ENCODE results near the gene ZNF580.

ZNF580 gene

GRCh38 chr19:55643003-55643886 lies 2.4 kb downstream of the ZNF580 start, which contains the start of gene ZNF581:
TSS of gene ZNF581 (plus strand) at chr19:55643649. CDS start at chr19:55644572, 923 bp downstream.
- peak within 1 kb of the TSS; percentile 73 to 99 (median 93) for H3K27ac ChIP-seq
- H3K4me3 ChIP-seq = peak within 1 kb of the TSS; percentile 67 to 95 (median 85)

DNA sequence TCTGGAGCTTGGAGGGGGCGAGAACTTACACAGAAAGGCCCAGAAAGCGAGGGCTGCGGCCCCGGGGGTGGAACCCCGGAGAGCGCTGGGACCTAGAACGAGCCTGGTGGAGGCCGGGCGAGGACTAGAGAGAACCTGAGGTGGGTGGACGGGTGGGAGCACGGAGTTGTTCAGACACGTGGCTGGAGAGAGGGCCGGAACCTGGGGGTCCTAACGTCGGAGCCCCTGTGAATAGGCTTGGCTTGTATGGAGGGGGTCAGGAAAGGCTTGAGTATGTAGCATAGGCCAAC lies 3.0 kb downstream of the ZNF580 start:
- peak overlapping the region; percentile 67 to 95 (median 85) for H3K4me3 ChIP-seq
- peak overlapping the region; percentile 73 to 99 (median 93) for H3K27ac ChIP-seq

GRCh38 chr19:55644191-55644833 lies 3.5 kb downstream of the ZNF580 start:
- H3K27ac ChIP-seq = peak overlapping the region; percentile 73 to 99 (median 93)

DNA sequence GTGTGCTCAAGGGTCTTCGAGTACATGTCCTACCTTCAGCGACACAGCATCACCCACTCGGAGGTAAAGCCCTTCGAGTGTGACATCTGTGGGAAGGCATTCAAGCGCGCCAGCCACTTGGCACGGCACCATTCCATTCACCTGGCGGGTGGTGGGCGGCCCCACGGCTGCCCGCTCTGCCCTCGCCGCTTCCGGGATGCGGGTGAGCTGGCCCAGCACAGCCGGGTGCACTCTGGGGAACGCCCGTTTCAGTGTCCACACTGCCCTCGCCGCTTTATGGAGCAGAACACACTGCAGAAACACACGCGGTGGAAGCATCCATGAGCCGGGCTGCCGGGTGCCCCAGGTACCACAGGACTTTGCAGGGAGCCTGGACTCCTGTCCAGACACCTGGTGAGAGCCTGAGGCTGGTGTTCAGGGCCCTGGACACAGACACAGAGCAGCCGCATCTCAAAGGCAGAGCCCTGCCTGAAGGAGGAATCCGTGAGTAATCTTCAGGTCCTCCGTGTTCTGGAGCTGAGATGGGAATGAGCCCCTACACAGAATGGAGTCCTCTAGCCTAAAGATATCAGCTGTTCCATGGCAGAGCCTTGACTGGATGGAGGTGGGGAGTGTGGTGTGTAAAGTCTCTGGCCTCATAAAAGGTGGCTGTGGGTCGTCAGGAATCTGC lies 4.2 kb downstream of the ZNF580 start:
- H3K4me3 ChIP-seq = peak overlapping the region in 2 of 7 experiments; percentile 67 to 87
- peak overlapping the region in 4 of 21 experiments; percentile 93 to 99 (median 96) for H3K27ac ChIP-seq

More at GRCh38 chr19:55644191-55644833, 3.5 kb downstream of the ZNF580 start:
- H3K4me3 ChIP-seq = peak overlapping the region; percentile 67 to 95 (median 85)

GRCh38 chr19:55645512-55645881 lies 4.7 kb downstream of the ZNF580 start:
- no peak overlapping the region for H3K4me3 ChIP-seq

GRCh38 chr19:55646889-55647731 lies 6.3 kb downstream of the ZNF580 start:
- peak overlapping the region; percentile 55 to 87 (median 70) for H3K4me3 ChIP-seq
- H3K27ac ChIP-seq = peak overlapping the region in 19 of 21 experiments; percentile 75 to 91 (median 88)

More at GRCh38 chr19:55645512-55645881, 4.7 kb downstream of the ZNF580 start:
- no peak overlapping the region for H3K27ac ChIP-seq

- Histone ChIP-seq H3K4me3 (peak within 1 kb of the TSS; percentile 55 to 87 (median 70)), H3K27ac (peak within 1 kb of the TSS; percentile 43 to 91 (median 87))
Observed at GRCh38 chr19:55647732-55648584, 7.2 kb downstream of the ZNF580 start, which contains the start of gene CCDC106. TSS of gene CCDC106 (plus strand) at chr19:55648212. CDS start at chr19:55649047, 835 bp downstream.

DNA sequence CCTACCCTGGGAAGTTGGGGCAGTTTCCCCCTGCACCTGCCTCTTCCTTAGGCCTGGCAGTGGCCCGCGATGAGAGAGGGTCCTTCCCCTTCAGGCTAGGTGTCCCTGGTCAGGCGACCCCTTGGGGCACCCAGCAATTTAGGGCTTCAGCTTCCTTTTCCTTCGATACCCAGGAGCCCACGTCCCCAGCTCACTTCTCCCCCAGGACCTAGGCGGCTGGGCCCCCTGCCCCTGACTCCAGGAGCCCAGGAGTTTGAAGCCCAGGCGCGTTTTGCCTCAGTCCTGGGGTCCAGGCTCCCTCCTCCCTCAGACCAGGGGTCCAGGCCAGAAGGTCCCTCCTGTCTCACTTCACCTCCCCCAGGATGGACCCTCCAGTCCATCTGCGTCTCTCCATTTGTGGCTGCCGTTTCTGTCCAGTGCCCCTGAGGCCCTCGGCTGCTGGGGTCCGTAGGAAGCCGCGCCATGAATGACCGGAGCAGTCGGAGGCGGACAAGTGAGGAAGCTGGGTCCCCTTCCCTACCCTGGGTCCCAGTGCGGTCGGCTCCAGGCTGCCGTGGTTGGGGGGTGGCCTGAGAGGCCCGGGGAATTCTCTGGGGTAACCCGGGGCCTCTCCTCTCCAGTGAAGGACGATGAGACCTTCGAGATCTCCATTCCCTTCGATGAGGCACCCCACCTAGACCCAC lies 7.9 kb downstream of the ZNF580 start:
- peak overlapping the region; percentile 43 to 91 (median 87) for H3K27ac ChIP-seq

GRCh38 chr19:55649268-55650125 lies 8.7 kb downstream of the ZNF580 start:
- Histone ChIP-seq H3K27ac (peak overlapping the region in 12 of 21 experiments; percentile 76 to 91 (median 88)), H3K4me3 (peak overlapping the region in 2 of 7 experiments; percentile 66 to 81)

More for the DNA sequence above, 7.9 kb downstream of the ZNF580 start:
- peak overlapping the region; percentile 55 to 87 (median 70) for H3K4me3 ChIP-seq

- Histone ChIP-seq H3K4me3 (no peak overlapping the region), H3K27ac (no peak overlapping the region)
Observed at GRCh38 chr19:55650126-55650557, 9.3 kb downstream of the ZNF580 start.

DNA sequence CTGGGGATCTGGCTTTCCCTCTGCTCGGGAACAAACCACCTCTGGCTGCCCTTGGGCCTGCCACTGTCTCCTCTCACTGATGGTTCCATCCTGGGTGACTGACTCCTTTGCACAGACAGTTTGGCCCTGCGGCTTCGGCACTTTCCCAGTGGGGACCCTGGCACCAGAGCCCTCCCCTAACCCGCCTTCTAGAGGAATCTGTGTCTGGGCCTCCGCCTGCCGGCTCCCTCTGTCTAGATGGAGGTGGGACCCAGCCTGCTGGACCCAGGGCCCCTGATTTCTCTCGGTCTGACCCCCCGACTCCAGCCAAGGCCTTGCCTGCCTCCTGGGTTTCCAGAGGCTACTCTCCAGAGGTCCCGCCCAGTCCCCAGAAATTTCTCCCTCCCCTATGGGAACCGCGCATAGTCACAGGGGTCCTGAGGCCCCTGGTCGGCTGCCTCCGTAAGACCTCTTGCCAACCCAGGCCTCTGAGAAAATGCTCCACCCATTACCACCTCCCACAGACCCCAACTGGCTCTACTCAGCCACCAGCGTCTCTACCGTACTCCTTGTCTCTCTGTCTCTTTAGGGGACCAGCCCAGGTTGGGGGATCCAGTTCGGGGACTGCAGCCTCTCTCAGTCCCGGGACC lies 9.9 kb downstream of the ZNF580 start:
- H3K4me3 ChIP-seq = no peak overlapping the region
- no peak overlapping the region for H3K27ac ChIP-seq

DNA sequence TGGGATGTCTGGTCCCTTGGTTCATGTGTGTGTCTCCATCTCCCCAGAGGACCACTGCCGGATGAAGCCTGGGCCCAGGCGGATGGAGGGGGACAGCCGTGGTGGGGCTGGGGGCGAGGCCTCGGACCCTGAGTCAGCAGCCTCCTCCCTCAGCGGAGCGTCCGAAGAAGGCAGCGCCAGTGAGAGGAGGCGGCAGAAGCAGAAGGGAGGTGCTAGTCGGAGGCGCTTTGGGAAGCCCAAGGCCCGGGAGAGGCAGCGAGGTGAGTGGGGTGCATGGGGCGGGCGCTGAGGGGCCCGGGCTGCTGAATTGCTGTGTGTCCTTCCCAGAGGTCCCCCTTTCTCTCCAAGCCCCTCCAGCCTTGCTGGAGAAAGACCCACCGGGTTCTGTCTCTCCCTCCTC lies 10.4 kb downstream of the ZNF580 start:
- Histone ChIP-seq H3K4me3 (no peak overlapping the region), H3K27ac (no peak overlapping the region)

- peak overlapping the region in 2 of 21 experiments; percentile 97 to 100 for H3K27ac ChIP-seq
- peak overlapping the region in 1 of 7 experiments; percentile 93 for H3K4me3 ChIP-seq
Observed at GRCh38 chr19:55652311-55653128, 11.7 kb downstream of the ZNF580 start.

DNA sequence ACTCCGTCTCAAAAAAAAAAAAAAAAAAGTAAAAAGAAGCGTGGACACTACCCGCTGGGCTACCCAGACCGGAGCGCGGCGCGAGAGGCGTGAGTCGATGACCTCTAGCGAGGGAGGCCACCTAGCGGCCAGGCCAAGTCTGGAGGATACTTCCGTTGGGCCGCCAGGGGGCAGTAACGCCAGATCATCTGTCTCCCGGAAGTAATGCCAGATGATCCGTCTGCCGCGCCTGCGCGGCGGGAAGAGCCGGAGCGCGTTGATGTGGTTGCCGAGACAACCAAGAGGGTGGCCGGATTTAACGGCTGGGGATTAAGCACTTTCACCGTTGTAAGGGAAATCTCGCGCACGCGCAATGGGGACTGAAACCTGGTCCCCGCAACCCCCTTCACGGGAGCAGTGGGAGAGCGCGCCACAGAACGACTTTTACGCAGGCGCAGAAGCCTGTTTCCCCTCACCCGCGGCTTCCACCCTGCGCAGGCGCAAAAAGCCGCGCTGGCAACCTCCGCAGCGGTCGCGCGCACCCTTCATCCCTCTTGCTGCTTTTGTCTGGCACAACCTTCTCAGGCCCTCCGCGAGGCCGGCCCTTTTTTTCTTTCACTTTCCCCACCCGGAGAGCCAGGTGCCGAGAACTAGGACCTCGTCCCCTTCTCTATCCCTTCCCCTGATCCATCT lies 13.0 kb downstream of the ZNF580 start:
- Histone ChIP-seq H3K4me3 (peak overlapping the region; percentile 74 to 98 (median 93)), H3K27ac (peak overlapping the region; percentile 32 to 100 (median 99))
